HG02884 (cell line): ENCODE data around the gene WIF1.

ENCODE experiments used
- ATAC-seq: cut with Tn5 transposase; IDR thresholded peaks from one replicate; pipeline ENCODE4 v1.9.1; 2021; ENCODE audit warnings: mild to moderate bottlenecking, moderate library complexity; ENCODE audit not compliant: unreplicated experiment

The WIF1 gene

DNA sequence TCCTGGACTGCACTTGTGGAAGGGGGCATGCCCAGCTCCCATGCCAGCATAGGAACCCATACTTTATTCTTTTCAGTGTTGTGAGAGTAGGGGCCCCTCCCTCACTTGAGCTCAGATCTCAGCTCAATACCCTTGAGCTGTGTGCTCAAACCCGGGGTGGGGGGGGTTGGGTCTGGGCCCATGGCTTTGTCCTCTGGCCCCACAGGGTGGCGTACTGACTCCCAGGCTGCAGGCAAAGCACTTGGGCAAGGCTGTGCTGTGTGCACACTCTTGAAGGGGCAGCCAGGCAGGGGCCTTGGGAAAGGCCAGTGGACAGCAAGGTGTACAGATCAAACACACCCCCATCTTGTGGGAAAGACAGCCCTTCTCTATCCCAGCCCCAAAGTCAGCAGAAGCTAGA, 81.8 kb downstream of the WIF1 start:
- no peak for ATAC-seq

DNA sequence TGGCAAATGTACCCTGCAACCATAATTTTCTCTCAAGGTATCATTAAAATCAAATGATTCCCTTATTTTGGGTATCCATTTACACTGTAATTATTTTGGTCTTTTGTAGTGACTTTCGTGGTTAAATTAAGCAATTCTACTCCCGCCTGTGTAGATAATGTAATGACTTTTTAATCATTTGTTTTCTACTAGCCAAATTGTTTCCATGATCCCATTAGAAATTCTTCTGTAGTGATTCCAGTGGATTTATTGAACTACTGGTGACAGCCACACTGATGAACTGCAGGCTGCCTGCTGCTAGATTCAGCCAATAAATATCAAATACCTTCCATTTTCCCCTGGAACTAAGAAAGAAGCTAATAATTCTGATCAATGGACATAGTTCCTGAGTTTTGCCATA, 96.0 kb downstream of the WIF1 start:
- ATAC-seq = no peak

DNA sequence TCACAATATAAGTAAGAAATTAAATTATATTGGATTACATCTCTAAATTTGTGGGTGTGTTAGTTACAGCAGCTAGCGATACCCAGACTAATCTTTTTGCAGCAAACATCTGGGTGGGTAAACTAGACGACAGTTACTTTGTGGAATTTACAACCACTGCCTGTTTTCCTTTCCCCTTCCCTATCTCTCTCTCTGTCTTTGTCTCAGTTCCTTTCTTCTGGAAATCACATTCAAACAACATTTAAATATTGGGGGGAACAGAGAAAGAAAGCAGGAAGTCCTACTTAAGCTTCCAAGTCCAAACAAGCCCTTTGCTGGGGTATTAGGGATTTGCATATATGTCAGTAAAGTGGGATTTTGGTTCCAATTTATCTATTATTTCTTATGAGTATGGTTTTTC, 97.6 kb downstream of the WIF1 start:
- ATAC-seq = no peak

DNA sequence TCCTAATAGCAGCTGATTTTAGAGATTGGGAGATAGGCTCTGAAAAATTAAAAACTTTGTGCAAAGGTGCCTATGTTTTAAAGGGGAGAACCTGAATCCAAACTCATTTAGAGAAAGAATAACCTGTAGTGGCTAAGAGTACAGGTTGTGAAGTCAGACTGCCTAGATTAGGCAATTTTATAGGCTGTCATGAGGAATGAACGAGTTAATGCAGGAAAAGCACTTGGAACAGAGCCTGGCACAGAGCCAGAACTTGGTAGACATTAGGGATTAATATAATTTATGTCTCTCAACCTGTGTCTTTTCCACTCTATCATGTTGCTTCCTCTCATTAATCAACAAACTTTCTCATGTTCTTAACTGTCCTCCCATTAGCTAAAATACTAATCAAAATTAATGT, 98.1 kb downstream of the WIF1 start:
- no peak for ATAC-seq

DNA sequence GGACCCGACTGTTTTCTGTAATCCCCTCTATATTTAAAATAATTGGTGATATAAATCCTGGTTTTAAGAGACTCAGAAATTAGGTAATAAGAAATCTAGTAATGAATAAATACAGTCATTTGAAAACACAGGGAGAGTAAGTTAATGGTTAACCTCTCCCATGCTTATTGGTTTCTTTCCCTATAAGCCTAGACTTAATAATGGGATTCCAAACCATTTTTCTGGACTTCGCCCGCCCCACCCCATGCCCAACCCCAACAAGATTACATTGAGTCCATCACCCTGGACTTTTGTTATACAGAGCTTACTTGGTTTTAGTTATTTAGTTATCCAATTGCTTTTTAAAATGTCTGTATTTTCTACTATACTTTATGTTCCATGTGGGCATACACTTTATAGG, 98.7 kb downstream of the WIF1 start:
- ATAC-seq = no peak

DNA sequence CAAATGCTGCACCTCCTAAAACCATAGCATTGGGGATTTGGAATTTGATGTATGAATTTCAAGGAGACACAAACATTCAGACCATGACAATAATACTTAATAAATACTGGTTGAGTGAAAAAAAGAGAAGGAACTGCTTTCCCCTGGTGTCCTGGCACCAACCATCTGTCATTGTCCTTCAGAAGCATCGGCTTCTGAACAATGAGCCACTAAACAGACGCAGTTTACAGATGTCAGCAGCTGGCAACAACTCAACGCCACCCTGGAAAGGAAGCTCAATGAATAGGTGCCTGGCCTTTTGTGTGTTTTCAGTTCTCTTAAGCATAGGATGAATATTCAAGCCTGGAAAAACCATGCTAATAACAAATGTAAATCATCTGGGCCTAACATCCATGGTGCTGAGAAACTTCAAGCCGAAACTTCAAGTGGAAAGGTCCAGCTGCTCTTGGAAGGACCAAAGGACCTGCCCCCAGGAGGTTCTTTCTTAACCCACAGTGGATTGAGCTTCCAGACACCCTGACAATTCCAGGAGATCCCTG, 101.3 kb downstream of the WIF1 start:
- no peak for ATAC-seq

DNA sequence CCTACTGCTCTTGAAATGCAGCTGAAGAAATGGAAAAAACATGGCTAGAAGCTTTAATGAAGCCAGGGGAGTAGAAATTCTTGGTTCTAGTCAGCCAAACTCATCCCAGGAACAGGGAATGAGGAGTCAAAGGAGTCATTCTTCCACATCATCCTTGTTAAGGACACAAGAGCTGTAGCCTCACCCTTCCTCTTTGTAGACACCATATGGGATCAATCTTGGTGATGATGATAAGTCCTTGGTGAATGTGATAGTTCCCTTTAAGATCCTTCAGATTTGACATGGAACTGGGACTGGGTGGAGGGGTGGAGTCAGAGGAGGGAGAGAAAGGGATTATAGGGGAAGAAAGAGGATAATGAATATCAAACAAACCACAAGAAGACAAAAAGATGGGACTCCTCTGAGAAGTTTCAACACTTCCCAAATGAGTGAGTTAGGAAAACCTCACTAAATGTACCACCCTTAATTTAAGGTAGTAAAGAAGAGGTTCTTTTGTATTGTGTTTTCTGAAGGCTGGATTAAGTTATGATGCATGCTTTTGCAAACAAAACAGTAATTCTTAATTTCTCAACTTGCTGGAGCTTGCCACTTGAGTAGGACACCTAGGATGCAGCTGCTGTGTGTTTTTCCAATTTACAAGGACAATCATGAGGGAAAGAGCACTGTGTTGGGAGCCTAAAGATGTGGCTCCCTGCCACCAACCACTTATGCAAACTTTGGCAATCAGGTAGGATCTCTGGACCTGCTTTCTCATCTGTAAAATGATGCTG, 104.0 kb downstream of the WIF1 start:
- ATAC-seq = no peak

DNA sequence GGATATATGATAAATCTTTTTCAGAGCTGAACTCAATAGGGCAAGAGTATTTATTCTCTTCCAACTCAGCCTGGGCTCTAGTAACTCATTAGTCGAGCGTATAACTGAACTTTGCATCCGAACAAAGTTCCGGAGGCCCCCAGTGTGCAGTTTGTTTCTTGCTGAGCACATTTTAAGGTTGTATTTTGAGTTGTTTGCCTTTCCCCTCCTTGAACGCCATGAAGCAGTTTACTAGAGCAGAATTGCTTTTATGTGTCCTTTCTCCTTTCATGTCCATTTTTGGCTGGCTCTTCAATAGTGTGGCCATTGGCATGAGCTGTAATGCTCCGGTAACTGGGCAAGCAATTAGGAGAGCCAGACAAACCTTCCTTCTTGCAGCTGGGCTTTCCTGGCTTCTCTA, 105.3 kb downstream of the WIF1 start:
- ATAC-seq = no peak

DNA sequence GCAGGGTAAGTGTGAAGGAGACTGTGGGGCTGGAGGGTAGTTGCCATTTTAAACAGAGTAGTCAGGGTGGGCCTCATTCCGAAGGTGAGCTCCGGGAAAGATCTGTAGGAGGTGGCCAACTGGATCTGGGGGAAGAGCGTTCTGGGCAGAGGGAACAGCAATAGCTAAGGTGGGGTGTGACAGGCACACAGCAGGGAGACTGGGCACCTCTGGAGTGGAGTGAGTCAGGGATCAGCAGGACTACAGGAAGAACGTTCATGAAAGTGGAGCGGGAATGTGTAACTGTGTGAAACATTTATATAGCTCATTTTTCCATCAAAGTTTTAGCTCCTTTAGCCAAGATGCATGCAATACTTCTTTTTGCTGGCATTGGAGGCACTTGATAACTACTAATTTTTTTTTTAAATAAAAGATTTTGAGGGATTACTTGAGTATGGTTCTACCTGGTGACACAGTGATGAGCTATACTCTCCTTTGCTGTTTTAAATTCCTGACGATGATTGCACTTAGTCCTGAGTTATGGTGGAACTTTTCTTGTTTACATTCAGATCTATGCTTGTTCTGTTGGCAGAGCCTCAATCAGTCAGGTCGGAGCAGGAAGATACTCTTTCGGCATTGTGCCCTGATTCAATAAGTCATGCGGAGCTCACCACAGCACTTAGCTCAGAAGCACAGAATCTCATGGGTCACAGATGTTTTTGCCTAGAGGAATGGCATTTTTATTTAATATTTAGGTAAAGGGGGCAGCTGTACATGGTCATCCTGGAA, 106.4 kb downstream of the WIF1 start:
- no peak for ATAC-seq

DNA sequence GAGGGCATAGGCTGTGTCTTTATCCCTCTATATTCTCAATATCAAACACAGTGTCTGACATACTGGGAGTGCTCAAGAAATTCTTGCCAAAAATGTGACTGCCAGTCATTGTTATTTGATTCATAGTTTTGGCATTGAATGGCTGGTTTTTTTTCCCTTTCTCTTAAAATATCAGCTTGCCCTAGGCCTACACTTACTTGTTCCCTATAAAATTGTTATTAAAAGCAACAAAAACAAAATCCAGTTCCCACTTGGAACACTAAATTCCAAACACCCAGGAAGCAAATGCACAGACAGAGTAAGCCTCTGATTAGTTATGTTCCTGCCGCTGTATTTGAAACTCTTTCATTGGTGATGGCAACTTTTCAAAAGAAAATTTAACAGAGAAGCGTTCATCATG, 110.7 kb downstream of the WIF1 start:
- no peak for ATAC-seq

DNA sequence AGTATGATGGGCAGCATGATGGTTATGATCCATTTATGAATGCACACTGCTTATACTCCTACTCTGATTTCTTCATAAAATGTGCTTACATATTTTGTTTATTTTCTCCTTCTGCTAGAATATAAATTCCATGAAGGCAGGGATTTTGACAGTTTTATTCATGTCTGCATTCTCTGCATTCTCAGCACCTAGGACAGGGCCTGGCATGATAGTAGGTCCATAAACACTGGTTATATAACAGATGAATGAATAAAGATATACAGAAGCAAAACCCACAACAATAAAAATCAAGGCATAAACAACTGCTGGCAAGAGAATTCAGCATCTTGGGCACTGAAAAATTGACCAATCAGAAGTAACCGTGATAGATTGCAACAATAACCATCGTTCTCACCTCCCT, 115.4 kb downstream of the WIF1 start:
- ATAC-seq = no peak

DNA sequence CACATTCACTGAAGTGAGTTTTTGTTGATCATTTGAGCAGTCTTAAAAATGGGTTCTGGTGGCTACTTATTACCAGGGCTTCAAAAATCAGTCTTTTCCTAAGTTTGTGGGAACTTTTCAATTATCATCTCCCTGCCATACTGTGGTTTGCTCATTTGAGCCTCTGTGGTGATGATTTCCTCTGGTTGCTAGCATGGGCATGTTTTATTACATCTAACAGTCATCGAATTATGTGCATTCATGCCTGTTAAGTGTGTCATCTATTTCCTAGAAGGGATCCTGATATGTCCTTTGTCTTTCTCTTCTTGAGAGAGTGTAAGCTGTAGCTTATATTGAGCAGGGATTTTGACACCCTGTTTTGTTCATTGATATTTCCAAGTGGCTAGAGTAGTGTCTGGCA, 116.8 kb downstream of the WIF1 start:
- no peak for ATAC-seq
